WTC11 (cell line): ENCODE measurements around the gene CCND1. TPM values are rescaled to one million over a fixed set of nuclear protein-coding genes. Genes with fewer than 3 reads are reported as not detected.

ENCODE experiments used
- ATAC-seq: fragments of 200-7000 bp; cut with Tn5 transposase; 2 replicates; pipeline ENCODE4 v1.10.0; 2021; ENCODE audit warnings: mild to moderate bottlenecking, moderate library complexity
- CTCF ChIA-PET: fragments of 300-600 bp; sonication (Branson Sonifier 250); formaldehyde crosslinking; loops from one replicate; lab custom pipeline; 2021; ENCODE audit warnings: antibody characterized with exemption; lab: Charles Lee
- POLR2A ChIA-PET: fragments of 350-600 bp; sonication (Branson Sonifier 250); formaldehyde crosslinking; loops from one replicate; lab custom pipeline; 2021; ENCODE audit warnings: antibody characterized with exemption; lab: Charles Lee
- DNase-seq: peaks from one replicate; pipeline ENCODE4 v3.0.0; 2021; ENCODE audit warnings: low spot score
- H3K27ac Mint-ChIP-seq: 2 replicates; pipeline ENCODE4 v1.8.0; 2021; ENCODE audit warnings: mixed read lengths
- H3K27me3 Mint-ChIP-seq: 2 replicates; pipeline ENCODE4 v1.8.0; 2021; ENCODE audit warnings: low read depth, mild to moderate bottlenecking, moderate library complexity, mixed read lengths
- H3K36me3 Mint-ChIP-seq: 2 replicates; pipeline ENCODE4 v1.8.0; 2021; ENCODE audit warnings: mixed read lengths
- H3K4me1 Mint-ChIP-seq: 2 replicates; pipeline ENCODE4 v1.8.0; 2022; ENCODE audit warnings: mixed read lengths
- H3K4me3 Mint-ChIP-seq: 2 replicates; pipeline ENCODE4 v1.8.0; 2021; ENCODE audit warnings: mild to moderate bottlenecking, moderate library complexity, mixed read lengths
- H3K9me3 Mint-ChIP-seq: 2 replicates; pipeline ENCODE4 v1.8.0; 2021; ENCODE audit warnings: mixed read lengths
- AFF4 ChIP-seq: sonication (generic); formaldehyde crosslinking; IDR thresholded peaks from 2 replicates; pipeline ENCODE4 v1.8.1; 2023; ENCODE audit warnings: mild to moderate bottlenecking, missing genetic modification reagents, borderline replicate concordance
- ATF2 ChIP-seq: sonication (generic); formaldehyde crosslinking; IDR thresholded peaks from 2 replicates; pipeline ENCODE4 v1.8.1; 2022; ENCODE audit warnings: low read depth, missing genetic modification reagents, borderline replicate concordance
- CTCF ChIP-seq: fragments of 200-600 bp; IDR thresholded peaks from 2 replicates; pipeline ENCODE4 v1.8.0; 2022; ENCODE audit warnings: antibody characterized with exemption
- ETV6 ChIP-seq: sonication (generic); formaldehyde crosslinking; IDR thresholded peaks from 2 replicates; pipeline ENCODE4 v1.8.1; 2022; ENCODE audit warnings: mild to moderate bottlenecking, missing genetic modification reagents
- FOXP4 ChIP-seq: sonication (generic); formaldehyde crosslinking; IDR thresholded peaks from 2 replicates; pipeline ENCODE4 v1.8.0; 2022; ENCODE audit warnings: mild to moderate bottlenecking, missing genetic modification reagents
- HMGXB4 ChIP-seq: sonication (generic); formaldehyde crosslinking; IDR thresholded peaks from 2 replicates; pipeline ENCODE4 v1.8.1; 2023; ENCODE audit warnings: mild to moderate bottlenecking, moderate library complexity, missing genetic modification reagents
- NFATC4 ChIP-seq: fragments of 250-450 bp; sonication (Bioruptor Pico); IDR thresholded peaks from 2 replicates; pipeline ENCODE4 v1.9.0; 2021; ENCODE audit warnings: mild to moderate bottlenecking
- NFE2L1 ChIP-seq: sonication (generic); formaldehyde crosslinking; IDR thresholded peaks from 2 replicates; pipeline ENCODE4 v1.8.1; 2023; ENCODE audit warnings: missing genetic modification reagents
- RORB ChIP-seq: fragments of 250-450 bp; sonication (Bioruptor Pico); IDR thresholded peaks from 2 replicates; pipeline ENCODE4 v1.9.0; 2021; ENCODE audit warnings: mild to moderate bottlenecking
- SMAD3 ChIP-seq: sonication (generic); formaldehyde crosslinking; IDR thresholded peaks from 2 replicates; pipeline ENCODE4 v1.8.0; 2022; ENCODE audit warnings: missing genetic modification reagents, mild to moderate bottlenecking, borderline replicate concordance
- ZMAT4 ChIP-seq: fragments of 250-450 bp; sonication (Bioruptor Pico); IDR thresholded peaks from 2 replicates; pipeline ENCODE4 v1.9.0; 2021; ENCODE audit warnings: mild to moderate bottlenecking
- ZNF396 ChIP-seq: fragments of 250-450 bp; sonication (Bioruptor Pico); IDR thresholded peaks from 2 replicates; pipeline ENCODE4 v1.8.0; 2021; ENCODE audit warnings: mild to moderate bottlenecking, moderate library complexity, borderline replicate concordance
- ZNF416 ChIP-seq: fragments of 250-450 bp; sonication (Bioruptor Pico); IDR thresholded peaks from 2 replicates; pipeline ENCODE4 v1.9.0; 2021; ENCODE audit warnings: mild to moderate bottlenecking, inconsistent platforms
- ZNF423 ChIP-seq: fragments of 250-450 bp; sonication (Bioruptor Pico); IDR thresholded peaks from 2 replicates; pipeline ENCODE4 v2.1.2; 2022; ENCODE audit warnings: mild to moderate bottlenecking, moderate library complexity
- ZNF512 ChIP-seq: sonication (generic); formaldehyde crosslinking; IDR thresholded peaks from 2 replicates; pipeline ENCODE4 v1.8.1; 2022; ENCODE audit warnings: missing genetic modification reagents, borderline replicate concordance
- total RNA-seq: library from RNA; stranded (reverse); gene quantifications from 3 replicates; pipeline ENCODE4 v1.2.3, GENCODE V29; 2021

Gene CCND1
- total RNA-seq, 1 experiment from 2014 or later, result 212 TPM

GRCh38 chr11:69644071-69644961 lies 3.4 kb downstream of the CCND1 start:
- no peaks in the 10 kb centered on the region for H3K9me3 Mint-ChIP-seq
- H3K36me3 Mint-ChIP-seq, result peaks cover 26% of the 10 kb centered on the region
- H3K4me3 Mint-ChIP-seq, result peak overlapping the region; percentile 50; the same call in 1 of the 2 replicates
- ChIA-PET CTCF (interaction anchor here (0.6 to 3.9 kb wide), 18 partner anchors 8 to 544 kb away, joined by 3 to 30 read pairs (median 4); partner anchors contain the start of gene MYEOV), POLR2A (interaction anchor here (1.8 to 2.1 kb wide), 2 partner anchors 11 to 26 kb away, joined by 4 to 9 read pairs; no protein-coding TSS in a partner anchor)
- TF ChIP-seq ZNF423 (no peak), ZNF396 (no peak), HMGXB4 (CRISPR knock-in tag) (no peak), AFF4 (CRISPR knock-in tag) (no peak), NFATC4 (CRISPR knock-in tag) (no peak), ZMAT4 (no peak), SMAD3 (CRISPR knock-in tag) (no peak), NFE2L1 (CRISPR knock-in tag) (no peak), ETV6 (CRISPR knock-in tag) (no peak), FOXP4 (no peak), ATF2 (CRISPR knock-in tag) (no peak), CTCF (no peak), ZNF512 (CRISPR knock-in tag) (no peak), ZNF416 (CRISPR knock-in tag) (no peak), RORB (no peak)
- H3K27ac Mint-ChIP-seq, result peak overlapping the region; percentile 84; the same call in 1 of the 2 replicates
- H3K4me1 Mint-ChIP-seq, result peaks cover 8% of the 10 kb centered on the region; the same call in 1 of the 2 replicates
- DNase-seq, result no peak
- no peak for ATAC-seq
- H3K27me3 Mint-ChIP-seq, result no peaks in the 10 kb centered on the region
